ENCODE results near the gene XAB2.

DNA sequence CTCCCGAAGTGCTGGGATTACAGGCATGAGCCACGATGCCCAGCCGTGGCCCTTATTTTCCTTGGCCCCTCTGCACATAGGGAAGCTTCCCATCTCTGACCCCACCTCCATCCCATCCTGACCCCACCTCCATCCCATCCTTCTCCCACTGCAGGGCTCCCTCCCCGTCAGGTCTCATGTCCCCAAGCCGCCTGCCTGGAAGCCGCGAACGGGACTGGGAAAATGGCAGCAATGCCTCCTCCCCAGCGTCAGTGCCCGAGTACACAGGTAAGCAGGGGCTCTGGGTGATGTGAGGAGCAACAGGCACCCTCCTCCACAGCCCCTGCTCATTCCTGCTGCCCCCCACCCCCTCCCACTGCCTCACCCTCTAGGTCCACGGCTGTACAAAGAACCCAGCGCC lies 12.2 kb downstream of the XAB2 start:
- TF ChIP-seq POLR2AphosphoS5 (IDR thresholded peaks at IDR 0.05) (no peak), EP300 (IDR thresholded peaks at IDR 0.05; ENCODE audit: low read depth) (no peak)

Data from transverse colon (tissue), 3 donors.